D721Med (cell line): ENCODE data around the gene PGLYRP4.

ENCODE experiments used
- DNase-seq: peaks from one replicate; pipeline ENCODE4 v3.0.0; 2011; ENCODE audit warnings: low spot score; ENCODE audit not compliant: insufficient read length
- FAIRE-seq: peaks from 2 replicates; lab custom pipeline; 2011; peaks lifted over from hg19 to GRCh38; lab: Jason Lieb, UNC
- CTCF ChIP-seq: IDR thresholded peaks from 2 replicates; pipeline ENCODE4 v1.5.1; 2012; ENCODE audit warnings: mild to moderate bottlenecking, control low read depth; ENCODE audit not compliant: insufficient read depth; ENCODE audit errors: missing control alignments

Gene PGLYRP4

GRCh38 chr1:153394391-153394790, 45.8 kb upstream of the PGLYRP4 start:
- TF ChIP-seq CTCF, result no peak
- DNase-seq (no peak), FAIRE-seq (no peak)

- no peak for FAIRE-seq
- no peak for DNase-seq
- no peak for TF ChIP-seq CTCF
Observed at GRCh38 chr1:153393926-153394325, 45.3 kb upstream of the PGLYRP4 start.

- no peak for TF ChIP-seq CTCF
- no peak for FAIRE-seq
- DNase-seq, result no peak
Observed at GRCh38 chr1:153392822-153393221, 44.2 kb upstream of the PGLYRP4 start.

GRCh38 chr1:153392258-153392657, 43.6 kb upstream of the PGLYRP4 start:
- FAIRE-seq (no peak), DNase-seq (no peak)
- no peak for TF ChIP-seq CTCF

- FAIRE-seq (no peak), DNase-seq (no peak)
Observed at GRCh38 chr1:153390938-153391710, 42.5 kb upstream of the PGLYRP4 start, which contains the start of gene S100A8. TSS of gene S100A8 (minus strand) at chr1:153391073. CDS start at chr1:153390535, 538 bp downstream.

GRCh38 chr1:153389973-153390879, 41.6 kb upstream of the PGLYRP4 start:
- FAIRE-seq (no peak), DNase-seq (no peak)
- TF ChIP-seq CTCF, result no peak

More at GRCh38 chr1:153390938-153391710, 42.5 kb upstream of the PGLYRP4 start, which contains the start of gene S100A8:
- no peak for TF ChIP-seq CTCF
